GM23248 (cell line): Measurements from ENCODE around the gene DDI1. TPM values are rescaled to one million over a fixed set of nuclear protein-coding genes. Genes with fewer than 3 reads are reported as not detected.
A peak's percentile ranks its signal among the peaks of the same experiment; 100 is the strongest.

ENCODE experiments used
- DNase-seq: peaks from one replicate; pipeline ENCODE4 v3.0.0-alpha.2; 2015
- H2AFZ ChIP-seq: fragments of 200-600 bp; sonication (generic); 2 replicates; pipeline ENCODE4 v1.6.1; 2016; ENCODE audit warnings: antibody characterized with exemption
- H3F3A ChIP-seq: fragments of 200-600 bp; sonication (generic); 2 replicates; pipeline ENCODE4 v1.6.1; 2016; ENCODE audit warnings: mild to moderate bottlenecking, antibody characterized with exemption, mixed run types; ENCODE audit not compliant: insufficient read depth
- H3K27ac ChIP-seq: fragments of 200-600 bp; sonication (generic); 2 replicates; pipeline ENCODE4 v1.5.1; 2016; ENCODE audit warnings: mild to moderate bottlenecking
- H3K27me3 ChIP-seq: fragments of 200-600 bp; sonication (generic); replicated peaks from 2 replicates; pipeline ENCODE4 v1.6.1; 2016; ENCODE audit warnings: mild to moderate bottlenecking; ENCODE audit not compliant: insufficient read depth
- H3K36me3 ChIP-seq: fragments of 200-600 bp; sonication (generic); 2 replicates; pipeline ENCODE4 v1.6.1; 2016; ENCODE audit warnings: low read depth, mild to moderate bottlenecking
- H3K4me1 ChIP-seq: fragments of 200-600 bp; sonication (generic); 2 replicates; pipeline ENCODE4 v1.6.1; 2016; ENCODE audit warnings: mild to moderate bottlenecking; ENCODE audit not compliant: insufficient read depth
- H3K4me2 ChIP-seq: fragments of 200-600 bp; sonication (generic); one replicate; pipeline ENCODE4 v1.6.1; 2016; ENCODE audit warnings: mild to moderate bottlenecking; ENCODE audit not compliant: unreplicated experiment
- H3K4me3 ChIP-seq: fragments of 200-600 bp; sonication (generic); 2 replicates; pipeline ENCODE4 v1.5.1; 2016; ENCODE audit warnings: mild to moderate bottlenecking
- H3K79me2 ChIP-seq: fragments of 200-600 bp; sonication (generic); 2 replicates; pipeline ENCODE4 v1.6.1; 2016; ENCODE audit warnings: mild to moderate bottlenecking; ENCODE audit not compliant: insufficient read depth
- H3K9ac ChIP-seq: fragments of 200-600 bp; sonication (generic); 2 replicates; pipeline ENCODE4 v1.6.1; 2016; ENCODE audit warnings: mild to moderate bottlenecking
- H3K9me2 ChIP-seq: fragments of 200-600 bp; sonication (generic); 2 replicates; pipeline ENCODE4 v1.6.1; 2016; ENCODE audit warnings: mixed run types, mild to moderate bottlenecking, moderate library complexity; ENCODE audit not compliant: insufficient read depth
- H3K9me3 ChIP-seq: fragments of 200-600 bp; sonication (generic); one replicate; pipeline ENCODE4 v1.6.1; 2017; ENCODE audit warnings: low read depth
- H4K20me1 ChIP-seq: fragments of 200-600 bp; sonication (generic); 2 replicates; pipeline ENCODE4 v1.6.0; 2016; ENCODE audit not compliant: insufficient read depth
- EZH2 ChIP-seq: fragments of 200-600 bp; sonication (generic); IDR thresholded peaks from 2 replicates; pipeline ENCODE4 v1.6.1; 2018; ENCODE audit warnings: antibody characterized with exemption, mild to moderate bottlenecking; ENCODE audit not compliant: insufficient read depth, poor library complexity, severe bottlenecking
- EZH2phosphoT487 ChIP-seq: fragments of 200-600 bp; sonication (generic); IDR thresholded peaks from 2 replicates; pipeline ENCODE4 v1.6.1; 2018; ENCODE audit warnings: antibody characterized with exemption, moderate library complexity, mild to moderate bottlenecking, low read depth; ENCODE audit not compliant: insufficient read depth
- WGBS, 2 experiments: methylation state at CpG; one replicate each; pipeline ENCODE4 v1.1.6; 2015 to 2017; ENCODE audit warnings: low lambda C conversion rate in 2 of 2, low coverage in 1 of 2; ENCODE audit errors: missing lambda C conversion rate in 2 of 2; 5-methylcytosine and 5-hydroxymethylcytosine counted together
- in situ Hi-C: fragments of 300-500 bp; cut with MboI; formaldehyde crosslinking; loops from 2 replicates; pipeline ENCODE4 v1.15.0; 2020
- polyA plus RNA-seq: library from polyadenylated mRNA; unstranded; fragments of >200 nt; fragmentation: Nextera tagmentation; extraction: Ambion mirVana; gene quantifications from 2 replicates; pipeline ENCODE4 v1.2.1, GENCODE V29; 2016
- total RNA-seq: library from RNA; depleted of rRNA; stranded (reverse); fragments of >200 nt; shearing (Covaris generic); gene quantifications from 2 replicates; pipeline ENCODE4 v1.2.3, GENCODE V29; 2014; rRNA removed

The DDI1 gene
- total RNA-seq (not detected in 2 replicates), polyA plus RNA-seq (not detected in 2 replicates)

DNA sequence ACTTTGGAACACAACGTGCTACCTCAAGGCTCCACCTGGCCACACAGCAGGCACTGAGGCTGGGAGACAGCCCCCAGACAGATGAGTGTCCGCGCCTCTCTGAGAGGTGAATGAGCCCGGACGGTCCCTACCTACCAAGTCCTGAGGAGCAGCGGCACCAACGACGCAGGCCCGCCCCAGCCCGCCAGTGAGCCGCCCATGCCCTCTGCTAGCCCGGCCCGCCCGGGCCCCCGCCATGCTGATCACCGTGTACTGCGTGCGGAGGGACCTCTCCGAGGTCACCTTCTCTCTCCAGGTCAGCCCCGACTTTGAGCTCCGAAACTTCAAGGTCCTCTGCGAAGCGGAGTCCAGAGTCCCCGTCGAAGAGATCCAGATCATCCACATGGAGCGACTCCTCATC is at the start of gene DDI1:
Gene DDI1, plus strand, starts transcription at position 53 of the 400 bp plus-strand sequence. Its CDS starts 183 bp downstream, at position 236.
- no peak within 1 kb of the TSS for H3K9ac ChIP-seq
- no peak within 1 kb of the TSS for H2AFZ ChIP-seq
- DNase-seq = no peak
- TF ChIP-seq EZH2 (no peak), EZH2phosphoT487 (no peak)
- H3K27me3 ChIP-seq = no peaks in the 10 kb centered on the region
- in situ Hi-C loops = no loop called here
- no peak within 1 kb of the TSS for H3K4me3 ChIP-seq
- peaks cover 9% of the 10 kb centered on the region; the same call in 1 of the 2 replicates for H3K4me1 ChIP-seq
- no peaks in the 10 kb centered on the region for H3F3A ChIP-seq
- H4K20me1 ChIP-seq = no peaks in the 10 kb centered on the region
- no peak within 1 kb of the TSS for H3K27ac ChIP-seq
- H3K36me3 ChIP-seq = no peaks in the 10 kb centered on the region
- H3K9me3 ChIP-seq = no peaks in the 10 kb centered on the region
- H3K79me2 ChIP-seq = no peaks in the 10 kb centered on the region
- H3K4me2 ChIP-seq = no peak within 1 kb of the TSS
- no peaks in the 10 kb centered on the region for H3K9me2 ChIP-seq
- WGBS, 2 experiments = 92 to 94% methylated on average over 19 to 22 of the region's 26 CpGs

DNA sequence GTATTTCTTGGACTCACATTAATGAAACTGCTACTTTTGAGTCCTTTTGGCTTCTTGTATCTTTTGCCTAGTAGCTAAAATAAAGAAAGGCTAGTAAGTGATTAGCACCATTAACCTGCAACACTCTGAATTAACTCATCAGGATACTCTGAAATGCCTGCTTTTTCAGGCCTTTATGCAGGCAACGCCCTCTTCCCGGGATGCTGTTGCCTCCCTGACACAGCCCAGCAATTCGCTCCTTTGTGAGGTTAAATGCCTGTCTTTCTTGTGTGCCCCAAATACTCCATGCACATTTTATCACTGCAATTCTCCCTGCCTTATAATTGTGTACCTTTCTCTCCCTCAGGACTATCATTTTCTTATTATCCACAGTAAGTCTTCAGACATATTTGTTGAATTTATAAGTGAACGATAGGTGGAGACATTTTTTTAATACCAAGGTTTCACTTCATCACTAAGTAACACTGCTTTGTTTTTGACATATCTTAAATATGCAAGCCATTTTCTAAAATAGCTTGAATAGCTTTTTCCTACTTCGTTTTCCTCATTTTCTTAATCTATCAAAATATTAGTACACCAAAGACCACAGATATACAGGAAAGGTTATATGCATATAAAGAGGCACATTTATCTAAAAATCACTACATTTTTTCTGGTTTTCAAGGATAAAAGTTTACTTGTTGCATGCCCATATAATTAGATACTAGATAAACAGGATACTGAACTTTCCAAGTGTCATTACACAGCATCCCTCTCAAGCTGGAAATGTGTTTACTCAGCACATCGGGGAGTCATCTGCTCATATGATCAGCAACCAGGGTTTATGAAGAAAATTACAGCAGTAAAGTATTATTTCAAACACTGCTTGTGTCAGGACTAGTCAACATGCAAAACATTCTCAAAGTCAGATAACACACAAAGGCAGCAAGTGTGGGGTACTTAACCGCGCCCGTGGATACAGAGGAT is 48.5 kb upstream of the DDI1 start:
- H3K36me3 ChIP-seq = no peaks in the 10 kb centered on the region
- H3K4me1 ChIP-seq = no peaks in the 10 kb centered on the region
- H3K9ac ChIP-seq = no peak overlapping the region
- no peaks in the 10 kb centered on the region for H4K20me1 ChIP-seq
- no peaks in the 10 kb centered on the region for H3K79me2 ChIP-seq
- DNase-seq = peak; percentile 14
- 80 to 81% methylated on average over 9 of the region's 9 CpGs for WGBS, 2 experiments
- H3K4me3 ChIP-seq = no peak overlapping the region
- in situ Hi-C loops = no loop called here
- H3K4me2 ChIP-seq = no peak overlapping the region
- 0 out of 2 replicates have a peak, but pooled peaks cover 3% of the 10 kb centered on the region for H3F3A ChIP-seq
- H3K9me3 ChIP-seq = no peaks in the 10 kb centered on the region
- H3K27ac ChIP-seq = no peak overlapping the region
- H2AFZ ChIP-seq = no peak overlapping the region
- H3K9me2 ChIP-seq = no peaks in the 10 kb centered on the region
- no peaks in the 10 kb centered on the region for H3K27me3 ChIP-seq
- TF ChIP-seq EZH2phosphoT487 (no peak), EZH2 (no peak)

DNA sequence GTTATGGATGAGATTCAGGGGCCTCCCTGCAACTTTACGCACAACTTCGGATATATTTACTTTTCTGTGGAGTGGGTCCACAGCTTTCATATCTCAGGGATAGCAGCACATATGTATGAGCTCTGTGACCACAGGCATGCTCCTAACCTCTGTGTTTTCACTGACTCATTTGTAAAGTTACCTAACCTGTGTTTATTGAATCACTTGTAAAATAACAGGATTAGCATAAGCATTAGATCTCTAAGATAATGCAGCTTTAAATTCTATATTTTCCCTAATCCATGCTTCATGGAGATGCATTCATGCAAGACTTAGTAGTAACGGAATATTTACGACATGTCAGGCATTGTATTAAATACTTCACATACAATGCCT is 47.9 kb upstream of the DDI1 start:
- Histone ChIP-seq H3K4me2 (no peak overlapping the region), H3K36me3 (no peaks in the 10 kb centered on the region), H3K4me3 (no peak overlapping the region), H2AFZ (no peak overlapping the region), H3K27me3 (no peaks in the 10 kb centered on the region), H3K9me3 (no peaks in the 10 kb centered on the region), H3K79me2 (no peaks in the 10 kb centered on the region), H3K9me2 (no peaks in the 10 kb centered on the region), H4K20me1 (no peaks in the 10 kb centered on the region), H3K27ac (no peak overlapping the region), H3K4me1 (peaks cover 3% of the 10 kb centered on the region; the same call in 1 of the 2 replicates), H3K9ac (no peak overlapping the region), H3F3A (0 out of 2 replicates have a peak, but pooled peaks cover 3% of the 10 kb centered on the region)
- TF ChIP-seq EZH2phosphoT487 (no peak), EZH2 (no peak)
- in situ Hi-C loops = no loop called here
- 76 to 85% methylated on average over 4 of the region's 4 CpGs for WGBS, 2 experiments
- peak; percentile 54 for DNase-seq

DNA sequence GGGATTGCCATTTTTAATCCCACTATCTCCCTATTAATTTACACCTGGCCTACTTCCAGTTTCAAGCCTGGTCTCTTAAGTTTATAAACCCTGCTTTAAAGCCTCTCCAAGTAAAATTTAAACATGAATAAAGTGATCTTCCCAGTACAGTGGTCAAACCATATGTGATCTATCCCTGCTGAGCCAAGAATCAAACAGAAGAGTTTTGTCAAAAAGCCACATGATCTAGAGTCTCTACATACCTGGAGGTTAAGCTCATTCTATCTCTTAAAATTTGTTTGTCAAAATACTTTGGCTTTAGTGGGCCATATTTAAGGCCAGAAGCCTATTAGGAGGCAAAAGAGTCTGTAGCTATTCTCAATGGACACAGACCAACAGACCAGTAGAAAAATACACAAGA is 42.9 kb upstream of the DDI1 start:
- in situ Hi-C loops = no loop called here
- no peaks in the 10 kb centered on the region for H3K27me3 ChIP-seq
- H3K9ac ChIP-seq = no peak overlapping the region
- H2AFZ ChIP-seq = no peak overlapping the region
- no peak overlapping the region for H3K4me3 ChIP-seq
- peaks cover 15% of the 10 kb centered on the region for H3K4me1 ChIP-seq
- no peak for DNase-seq
- H3K9me3 ChIP-seq = no peaks in the 10 kb centered on the region
- no peaks in the 10 kb centered on the region for H3K36me3 ChIP-seq
- H3F3A ChIP-seq = no peaks in the 10 kb centered on the region
- H3K27ac ChIP-seq = no peak overlapping the region
- H3K4me2 ChIP-seq = no peak overlapping the region
- no peak for TF ChIP-seq EZH2phosphoT487
- TF ChIP-seq EZH2 = no peak
- no peaks in the 10 kb centered on the region for H4K20me1 ChIP-seq
- H3K9me2 ChIP-seq = no peaks in the 10 kb centered on the region
- H3K79me2 ChIP-seq = no peaks in the 10 kb centered on the region
